SK-N-SH treated with all-trans-retinoic acid at 6 μM for 48 hours (cell line): ENCODE measurements around the gene ZC3H14.

Experiments
- ATAC-seq: fragments of 200-7000 bp; cut with Tn5 transposase; 3 replicates; pipeline ENCODE4 v1.9.1; 2020; ENCODE audit warnings: mild to moderate bottlenecking, moderate library complexity
- ARNTL ChIP-seq: fragments of 450-650 bp; formaldehyde crosslinking; IDR thresholded peaks from 2 replicates; pipeline ENCODE4 v1.5.0; 2020; ENCODE audit warnings: low read depth, mild to moderate bottlenecking, moderate library complexity, borderline replicate concordance
- CREB5 ChIP-seq: fragments of 250-450 bp; sonication (Bioruptor Pico); IDR thresholded peaks from 2 replicates; pipeline ENCODE4 v1.5.1; 2020; ENCODE audit warnings: low read depth, mild to moderate bottlenecking, moderate library complexity
- CSDC2 ChIP-seq: fragments of 250-450 bp; sonication (Bioruptor Pico); IDR thresholded peaks from 2 replicates; pipeline ENCODE4 v1.5.0; 2020; ENCODE audit warnings: mild to moderate bottlenecking, moderate library complexity
- CSRNP3 ChIP-seq: fragments of 250-450 bp; sonication (Bioruptor Pico); IDR thresholded peaks from 2 replicates; pipeline ENCODE4 v1.5.1; 2021; ENCODE audit warnings: mild to moderate bottlenecking, moderate library complexity
- ESRRG ChIP-seq: fragments of 250-450 bp; sonication (Bioruptor Pico); IDR thresholded peaks from 2 replicates; pipeline ENCODE4 v1.6.1; 2021; ENCODE audit warnings: mild to moderate bottlenecking
- GLIS3 ChIP-seq: fragments of 250-450 bp; sonication (Bioruptor Pico); IDR thresholded peaks from 2 replicates; pipeline ENCODE4 v1.5.0; 2020; ENCODE audit warnings: mild to moderate bottlenecking, moderate library complexity
- ISL1 ChIP-seq: fragments of 250-450 bp; sonication (Bioruptor Pico); IDR thresholded peaks from 2 replicates; pipeline ENCODE4 v2.1.2; 2022; ENCODE audit warnings: mild to moderate bottlenecking, moderate library complexity
- OSR1 ChIP-seq: fragments of 250-450 bp; sonication (Bioruptor Pico); IDR thresholded peaks from 2 replicates; pipeline ENCODE4 v1.8.0; 2022; ENCODE audit warnings: moderate library complexity, mild to moderate bottlenecking, inconsistent platforms
- PATZ1 ChIP-seq: fragments of 250-450 bp; sonication (Bioruptor Pico); IDR thresholded peaks from 2 replicates; pipeline ENCODE4 v1.8.0; 2020; ENCODE audit warnings: mild to moderate bottlenecking, moderate library complexity, borderline replicate concordance
- PPARA ChIP-seq: fragments of 250-450 bp; sonication (Bioruptor Pico); IDR thresholded peaks from 2 replicates; pipeline ENCODE4 v1.5.0; 2020; ENCODE audit warnings: mild to moderate bottlenecking, borderline replicate concordance
- RARB ChIP-seq: fragments of 250-450 bp; sonication (Bioruptor Pico); IDR thresholded peaks from 2 replicates; pipeline ENCODE4 v1.8.0; 2021; ENCODE audit warnings: mild to moderate bottlenecking, moderate library complexity
- SNAI2 ChIP-seq: fragments of 250-450 bp; sonication (Bioruptor Pico); IDR thresholded peaks from 2 replicates; pipeline ENCODE4 v1.5.0; 2020; ENCODE audit warnings: mild to moderate bottlenecking, moderate library complexity
- TCF4 ChIP-seq: fragments of 250-450 bp; sonication (Bioruptor Pico); IDR thresholded peaks from 2 replicates; pipeline ENCODE4 v1.8.0; 2021; ENCODE audit warnings: mild to moderate bottlenecking, moderate library complexity, borderline replicate concordance
- TOX ChIP-seq: fragments of 250-450 bp; sonication (Bioruptor Pico); IDR thresholded peaks from 2 replicates; pipeline ENCODE4 v1.8.0; 2021; ENCODE audit warnings: mild to moderate bottlenecking, moderate library complexity, borderline replicate concordance
- ZC3H10 ChIP-seq: fragments of 250-450 bp; sonication (Bioruptor Pico); IDR thresholded peaks from 2 replicates; pipeline ENCODE4 v1.5.1; 2021; ENCODE audit warnings: mild to moderate bottlenecking, moderate library complexity
- ZFP3 ChIP-seq: fragments of 250-450 bp; sonication (Bioruptor Pico); IDR thresholded peaks from 2 replicates; pipeline ENCODE4 v1.5.0; 2020; ENCODE audit warnings: mild to moderate bottlenecking, moderate library complexity
- ZFP30 ChIP-seq: fragments of 450-650 bp; formaldehyde crosslinking; IDR thresholded peaks from 2 replicates; pipeline ENCODE4 v1.5.0; 2022; ENCODE audit warnings: mild to moderate bottlenecking, moderate library complexity
- ZNF565 ChIP-seq: fragments of 450-650 bp; formaldehyde crosslinking; conservative IDR thresholded peaks from 2 replicates; pipeline ENCODE4 v1.5.0; 2020; ENCODE audit warnings: low read depth, mild to moderate bottlenecking, moderate library complexity
- ZNF70 ChIP-seq: fragments of 450-650 bp; formaldehyde crosslinking; IDR thresholded peaks from 2 replicates; pipeline ENCODE4 v1.5.0; 2020; ENCODE audit warnings: mild to moderate bottlenecking, moderate library complexity
- ZNF8 ChIP-seq: fragments of 450-650 bp; formaldehyde crosslinking; IDR thresholded peaks from 2 replicates; pipeline ENCODE4 v1.5.0; 2020; ENCODE audit warnings: mild to moderate bottlenecking, moderate library complexity
- TF ChIP-seq, protein P1 (sequence below): fragments of 250-450 bp; sonication (Bioruptor Pico); IDR thresholded peaks from 2 replicates; pipeline ENCODE4 v1.8.0; 2021; ENCODE audit warnings: low read depth, mild to moderate bottlenecking, moderate library complexity, borderline replicate concordance
- TF ChIP-seq, protein P2 (sequence below): fragments of 250-450 bp; sonication (Bioruptor Pico); IDR thresholded peaks from 2 replicates; pipeline ENCODE4 v1.5.0; 2020; ENCODE audit warnings: mild to moderate bottlenecking, moderate library complexity

Gene ZC3H14

DNA sequence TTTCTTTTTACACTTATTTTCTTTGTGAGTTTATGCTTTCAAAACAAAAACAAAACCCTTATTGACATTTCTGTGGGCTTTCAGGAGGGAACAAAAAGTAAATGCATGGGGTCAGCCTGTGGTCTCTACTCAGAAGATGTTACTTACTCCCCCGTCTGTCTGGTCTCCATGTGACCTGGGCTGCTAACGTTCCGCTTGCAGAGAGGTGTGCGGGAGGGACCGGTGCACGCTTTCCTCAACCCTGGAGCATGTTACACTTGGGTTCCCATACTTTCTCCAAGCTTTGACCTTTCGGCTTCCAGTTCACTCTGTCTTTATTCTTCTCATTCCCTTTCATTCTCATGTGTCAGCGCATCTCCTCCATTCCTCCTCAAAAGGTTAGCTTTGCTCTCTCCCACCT is 36.5 kb downstream of the ZC3H14 start:
- ATAC-seq = no peak
- TF ChIP-seq RARB (CRISPR knock-in tag) (no peak), ESRRG (CRISPR knock-in tag) (no peak), ISL1 (no peak), OSR1 (no peak), TCF4 (CRISPR knock-in tag) (no peak), ZFP3 (CRISPR knock-in tag) (no peak), CREB5 (CRISPR knock-in tag) (no peak), ZNF8 (CRISPR knock-in tag) (no peak)
- TF ChIP-seq, protein P1, sequence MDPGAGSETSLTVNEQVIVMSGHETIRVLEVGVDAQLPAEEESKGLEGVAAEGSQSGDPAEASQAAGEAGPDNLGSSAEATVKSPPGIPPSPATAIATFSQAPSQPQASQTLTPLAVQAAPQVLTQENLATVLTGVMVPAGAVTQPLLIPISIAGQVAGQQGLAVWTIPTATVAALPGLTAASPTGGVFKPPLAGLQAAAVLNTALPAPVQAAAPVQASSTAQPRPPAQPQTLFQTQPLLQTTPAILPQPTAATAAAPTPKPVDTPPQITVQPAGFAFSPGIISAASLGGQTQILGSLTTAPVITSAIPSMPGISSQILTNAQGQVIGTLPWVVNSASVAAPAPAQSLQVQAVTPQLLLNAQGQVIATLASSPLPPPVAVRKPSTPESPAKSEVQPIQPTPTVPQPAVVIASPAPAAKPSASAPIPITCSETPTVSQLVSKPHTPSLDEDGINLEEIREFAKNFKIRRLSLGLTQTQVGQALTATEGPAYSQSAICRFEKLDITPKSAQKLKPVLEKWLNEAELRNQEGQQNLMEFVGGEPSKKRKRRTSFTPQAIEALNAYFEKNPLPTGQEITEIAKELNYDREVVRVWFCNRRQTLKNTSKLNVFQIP (CRISPR knock-in tag) = no peak
- TF ChIP-seq, all 23 proteins: peak for 0

GRCh38 chr14:88599761-88600439 is 37.1 kb downstream of the ZC3H14 start:
- ATAC-seq = no peak
- TF ChIP-seq TOX (CRISPR knock-in tag) = no peak
- TF ChIP-seq RARB (CRISPR knock-in tag) = no peak
- TF ChIP-seq ZNF565 (CRISPR knock-in tag) = no peak
- TF ChIP-seq CSRNP3 (CRISPR knock-in tag) = no peak
- TF ChIP-seq ZNF8 (CRISPR knock-in tag) = no peak
- TF ChIP-seq CSDC2 (CRISPR knock-in tag) = no peak
- no peak for TF ChIP-seq PATZ1 (CRISPR knock-in tag)
- no peak for TF ChIP-seq ZFP30
- TF ChIP-seq OSR1 = no peak
- TF ChIP-seq, all 23 proteins: peak for 0

- ATAC-seq = no peak
Observed at GRCh38 chr14:88604212-88604611, 41.4 kb downstream of the ZC3H14 start.

More at GRCh38 chr14:88604212-88604611, 41.4 kb downstream of the ZC3H14 start:
- TF ChIP-seq SNAI2 = no peak
- no peak for TF ChIP-seq GLIS3 (CRISPR knock-in tag)
- TF ChIP-seq, protein P1 (CRISPR knock-in tag) = no peak
- no peak for TF ChIP-seq TCF4 (CRISPR knock-in tag)
- TF ChIP-seq PPARA (CRISPR knock-in tag) = no peak
- no peak for TF ChIP-seq PATZ1 (CRISPR knock-in tag)
- TF ChIP-seq ESRRG (CRISPR knock-in tag) = no peak
- TF ChIP-seq, protein P2, sequence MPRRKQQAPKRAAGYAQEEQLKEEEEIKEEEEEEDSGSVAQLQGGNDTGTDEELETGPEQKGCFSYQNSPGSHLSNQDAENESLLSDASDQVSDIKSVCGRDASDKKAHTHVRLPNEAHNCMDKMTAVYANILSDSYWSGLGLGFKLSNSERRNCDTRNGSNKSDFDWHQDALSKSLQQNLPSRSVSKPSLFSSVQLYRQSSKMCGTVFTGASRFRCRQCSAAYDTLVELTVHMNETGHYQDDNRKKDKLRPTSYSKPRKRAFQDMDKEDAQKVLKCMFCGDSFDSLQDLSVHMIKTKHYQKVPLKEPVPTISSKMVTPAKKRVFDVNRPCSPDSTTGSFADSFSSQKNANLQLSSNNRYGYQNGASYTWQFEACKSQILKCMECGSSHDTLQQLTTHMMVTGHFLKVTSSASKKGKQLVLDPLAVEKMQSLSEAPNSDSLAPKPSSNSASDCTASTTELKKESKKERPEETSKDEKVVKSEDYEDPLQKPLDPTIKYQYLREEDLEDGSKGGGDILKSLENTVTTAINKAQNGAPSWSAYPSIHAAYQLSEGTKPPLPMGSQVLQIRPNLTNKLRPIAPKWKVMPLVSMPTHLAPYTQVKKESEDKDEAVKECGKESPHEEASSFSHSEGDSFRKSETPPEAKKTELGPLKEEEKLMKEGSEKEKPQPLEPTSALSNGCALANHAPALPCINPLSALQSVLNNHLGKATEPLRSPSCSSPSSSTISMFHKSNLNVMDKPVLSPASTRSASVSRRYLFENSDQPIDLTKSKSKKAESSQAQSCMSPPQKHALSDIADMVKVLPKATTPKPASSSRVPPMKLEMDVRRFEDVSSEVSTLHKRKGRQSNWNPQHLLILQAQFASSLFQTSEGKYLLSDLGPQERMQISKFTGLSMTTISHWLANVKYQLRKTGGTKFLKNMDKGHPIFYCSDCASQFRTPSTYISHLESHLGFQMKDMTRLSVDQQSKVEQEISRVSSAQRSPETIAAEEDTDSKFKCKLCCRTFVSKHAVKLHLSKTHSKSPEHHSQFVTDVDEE (CRISPR knock-in tag) = no peak
- TF ChIP-seq ZC3H10 (CRISPR knock-in tag) = no peak
- no peak for TF ChIP-seq ARNTL (CRISPR knock-in tag)
- no peak for TF ChIP-seq ZNF565 (CRISPR knock-in tag)
- no peak for TF ChIP-seq ZNF70 (CRISPR knock-in tag)
